HG02759 (cell line): ENCODE measurements around the gene GARNL3.

Experiments used
- ATAC-seq: cut with Tn5 transposase; IDR thresholded peaks from one replicate; pipeline ENCODE4 v1.9.1; 2021; ENCODE audit warnings: mild to moderate bottlenecking, moderate library complexity; ENCODE audit not compliant: unreplicated experiment

The GARNL3 gene

GRCh38 chr9:127397646-127398274 is 133.2 kb downstream of the GARNL3 start:
- ATAC-seq: no peak

GRCh38 chr9:127398275-127398647 is 133.7 kb downstream of the GARNL3 start:
- no peak for ATAC-seq

GRCh38 chr9:127398715-127399400 is 134.3 kb downstream of the GARNL3 start:
- ATAC-seq: no peak

GRCh38 chr9:127399736-127400269 is 135.2 kb downstream of the GARNL3 start:
- ATAC-seq: no peak

- ATAC-seq: no peak
These were observed 138.0 kb downstream of the GARNL3 start for GRCh38 chr9:127402401-127403090.

GRCh38 chr9:127403507-127404192 is 139.1 kb downstream of the GARNL3 start:
- no peak for ATAC-seq

- ATAC-seq: no peak
These were observed 140.1 kb downstream of the GARNL3 start for GRCh38 chr9:127404631-127405030.

GRCh38 chr9:127405344-127406125 is 141.0 kb downstream of the GARNL3 start:
- no peak for ATAC-seq

- no peak for ATAC-seq
These were observed 142.4 kb downstream of the GARNL3 start for GRCh38 chr9:127406799-127407491.

- ATAC-seq: no peak
These were observed 142.9 kb downstream of the GARNL3 start for GRCh38 chr9:127407492-127407843.

GRCh38 chr9:127411122-127411521 is 146.5 kb downstream of the GARNL3 start:
- no peak for ATAC-seq

- ATAC-seq: no peak
These were observed 150.6 kb downstream of the GARNL3 start for GRCh38 chr9:127415141-127415540.

GRCh38 chr9:127415657-127416056 is 151.1 kb downstream of the GARNL3 start:
- ATAC-seq: no peak

GRCh38 chr9:127417131-127418036 is 152.8 kb downstream of the GARNL3 start:
- ATAC-seq: no peak

GRCh38 chr9:127418037-127418471 is 153.5 kb downstream of the GARNL3 start:
- ATAC-seq: no peak

- ATAC-seq: no peak
These were observed 154.8 kb downstream of the GARNL3 start for GRCh38 chr9:127419348-127419747.

- no peak for ATAC-seq
These were observed 156.5 kb downstream of the GARNL3 start for GRCh38 chr9:127421057-127421456.

- no peak for ATAC-seq
These were observed 157.7 kb downstream of the GARNL3 start for GRCh38 chr9:127422133-127422782.
